Mammary epithelial cell (primary cell): ENCODE data around the gene LUZP2.

Source experiments
- CTCF ChIP-seq, 2 donors: IDR thresholded peaks in 1 of 2; conservative IDR thresholded peaks in 1 of 2; 2 replicates each; pipeline ENCODE4 v1.5.1; 2011 to 2012; ENCODE audit warnings: inconsistent platforms in 2 of 2, low read length in 2 of 2, mild to moderate bottlenecking in 2 of 2, control low read depth in 1 of 2, low read depth in 1 of 2; ENCODE audit not compliant: insufficient read depth in 1 of 2; ENCODE audit errors: extremely low read depth in 1 of 2
- EZH2 ChIP-seq: IDR thresholded peaks from 2 replicates; pipeline ENCODE4 v1.6.1; 2012; ENCODE audit warnings: low read length, inconsistent platforms, borderline replicate concordance

- TF ChIP-seq CTCF (conservative IDR thresholded peaks at IDR 0.05 in 1 of 2, IDR thresholded peaks at IDR 0.05 in 1 of 2; ENCODE audit: extremely low read depth in 1 of 2, insufficient read depth in 1 of 2, low read depth in 1 of 2, low read length in 2 of 2) (no peak), EZH2 (no peak)
Measured at GRCh38 chr11:24949406-24949805, 452.6 kb downstream of the LUZP2 start.
